Astrocyte of the cerebellum (primary cell): ENCODE data around the gene NIPAL3.
"Not testable (repeated sequence)": the region's sequence is repeated elsewhere in the genome, so short reads cannot be mapped to it uniquely, and the experiment has no call there.

Experiments
- DNase-seq: peaks from one replicate; pipeline ENCODE4 v3.0.0-alpha.2; 2011; ENCODE audit warnings: low read depth
- H3K4me3 ChIP-seq: 2 replicates; pipeline ENCODE4 v1.5.1; 2011; ENCODE audit warnings: mild to moderate bottlenecking, low read depth, low read length, moderate library complexity
- in situ Hi-C: cut with HindIII; loops from 2 replicates; pipeline ENCODE4 v1.10.0; 2017; ENCODE audit warnings: low sequenced_read_pairs
- TF ChIP-seq, protein P1 (sequence below): IDR thresholded peaks from 2 replicates; pipeline ENCODE4 v1.5.1; 2012; ENCODE audit warnings: low read length, low read depth, moderate library complexity, mild to moderate bottlenecking; ENCODE audit errors: missing control alignments

The NIPAL3 gene

DNA sequence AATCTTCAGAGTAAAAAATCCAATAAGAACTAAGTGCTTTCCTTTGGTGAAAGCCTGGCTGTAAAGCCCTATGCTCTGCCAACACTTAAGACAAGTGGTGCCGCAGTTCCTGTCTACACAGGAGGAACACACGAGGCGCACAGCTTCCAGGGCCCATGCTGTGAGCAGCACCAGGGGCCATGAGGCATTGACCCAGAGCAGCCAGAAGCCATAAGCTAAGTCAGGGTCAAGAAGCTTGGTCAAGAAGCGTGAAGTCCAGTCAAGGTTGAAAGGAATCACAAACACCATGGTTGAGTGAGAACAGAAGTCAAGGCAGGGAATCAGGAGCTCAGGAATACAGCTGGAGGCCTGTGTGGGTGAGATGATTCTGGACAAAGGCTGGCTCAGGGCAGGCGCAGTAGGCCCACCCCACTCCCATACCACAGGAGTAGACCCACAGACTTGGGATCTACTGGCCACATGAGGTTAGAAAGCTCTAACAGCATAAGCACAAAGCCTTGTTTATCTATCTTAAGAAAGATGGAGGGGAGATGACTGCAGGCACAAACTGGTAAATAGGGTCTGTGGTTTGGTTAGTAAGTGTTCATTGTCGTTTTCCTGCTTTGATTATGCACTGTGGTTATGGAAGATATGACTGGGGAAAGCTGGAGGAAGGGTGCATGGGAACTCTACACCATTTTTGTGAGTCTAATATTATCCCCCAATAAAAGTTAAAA is 44.1 kb downstream of the NIPAL3 start:
- TF ChIP-seq, protein P1, sequence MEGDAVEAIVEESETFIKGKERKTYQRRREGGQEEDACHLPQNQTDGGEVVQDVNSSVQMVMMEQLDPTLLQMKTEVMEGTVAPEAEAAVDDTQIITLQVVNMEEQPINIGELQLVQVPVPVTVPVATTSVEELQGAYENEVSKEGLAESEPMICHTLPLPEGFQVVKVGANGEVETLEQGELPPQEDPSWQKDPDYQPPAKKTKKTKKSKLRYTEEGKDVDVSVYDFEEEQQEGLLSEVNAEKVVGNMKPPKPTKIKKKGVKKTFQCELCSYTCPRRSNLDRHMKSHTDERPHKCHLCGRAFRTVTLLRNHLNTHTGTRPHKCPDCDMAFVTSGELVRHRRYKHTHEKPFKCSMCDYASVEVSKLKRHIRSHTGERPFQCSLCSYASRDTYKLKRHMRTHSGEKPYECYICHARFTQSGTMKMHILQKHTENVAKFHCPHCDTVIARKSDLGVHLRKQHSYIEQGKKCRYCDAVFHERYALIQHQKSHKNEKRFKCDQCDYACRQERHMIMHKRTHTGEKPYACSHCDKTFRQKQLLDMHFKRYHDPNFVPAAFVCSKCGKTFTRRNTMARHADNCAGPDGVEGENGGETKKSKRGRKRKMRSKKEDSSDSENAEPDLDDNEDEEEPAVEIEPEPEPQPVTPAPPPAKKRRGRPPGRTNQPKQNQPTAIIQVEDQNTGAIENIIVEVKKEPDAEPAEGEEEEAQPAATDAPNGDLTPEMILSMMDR, result no peak
- in situ Hi-C loops, result no loop called here
- H3K4me3 ChIP-seq, result no peak overlapping the region
- DNase-seq, result no peak

- in situ Hi-C loops, DNase-seq, H3K4me3 ChIP-seq: not testable (repeated sequence)
These were observed 46.5 kb downstream of the NIPAL3 start for GRCh38 chr1:24462128-24462527.

DNA sequence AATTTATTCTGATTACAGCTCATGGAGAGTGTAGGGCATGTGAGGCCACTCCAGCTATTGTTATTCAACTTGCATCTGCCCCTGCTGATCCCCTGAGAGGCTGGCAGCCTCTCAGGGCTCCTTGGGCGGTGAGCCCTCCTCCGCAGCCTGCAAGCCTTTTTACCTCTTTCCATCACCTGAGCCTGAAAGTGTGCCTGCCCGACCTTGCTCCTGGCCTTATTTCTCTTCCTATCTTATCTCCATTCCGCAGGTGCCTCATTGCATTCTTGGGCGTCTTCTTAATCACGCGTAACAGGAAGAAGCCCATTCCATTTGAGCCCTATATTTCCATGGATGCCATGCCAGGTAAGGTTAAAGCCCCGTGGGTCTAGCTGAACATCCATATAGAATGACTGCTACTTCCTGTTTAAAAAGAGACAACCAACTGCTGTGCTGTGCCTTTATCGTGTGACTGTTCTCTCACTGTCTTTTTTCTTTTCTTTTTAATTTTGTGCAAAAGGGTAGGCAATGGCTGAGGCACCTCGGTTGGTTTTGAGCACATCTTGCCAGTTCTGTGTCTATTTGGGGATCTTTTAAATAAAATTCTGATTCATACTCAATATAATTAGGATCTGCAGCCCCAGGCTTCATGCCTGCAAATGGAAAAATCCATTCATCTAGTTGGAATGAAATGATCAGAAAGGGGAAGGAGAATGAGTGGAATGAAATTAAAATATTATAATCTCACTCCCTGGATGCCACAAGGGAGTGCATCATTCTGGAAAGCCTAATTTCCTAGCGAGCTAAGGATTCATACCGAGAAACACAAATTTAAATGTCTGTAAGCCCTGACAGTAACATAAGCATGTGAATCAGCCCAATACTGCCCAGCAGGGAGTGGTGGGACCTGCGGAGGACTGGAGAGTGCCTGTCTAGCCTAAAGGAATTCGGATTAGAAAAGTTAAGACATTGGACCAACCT is 48.5 kb downstream of the NIPAL3 start:
- in situ Hi-C loops, result no loop called here
- H3K4me3 ChIP-seq, result no peak overlapping the region
- TF ChIP-seq, protein P1, result no peak
- no peak for DNase-seq

DNA sequence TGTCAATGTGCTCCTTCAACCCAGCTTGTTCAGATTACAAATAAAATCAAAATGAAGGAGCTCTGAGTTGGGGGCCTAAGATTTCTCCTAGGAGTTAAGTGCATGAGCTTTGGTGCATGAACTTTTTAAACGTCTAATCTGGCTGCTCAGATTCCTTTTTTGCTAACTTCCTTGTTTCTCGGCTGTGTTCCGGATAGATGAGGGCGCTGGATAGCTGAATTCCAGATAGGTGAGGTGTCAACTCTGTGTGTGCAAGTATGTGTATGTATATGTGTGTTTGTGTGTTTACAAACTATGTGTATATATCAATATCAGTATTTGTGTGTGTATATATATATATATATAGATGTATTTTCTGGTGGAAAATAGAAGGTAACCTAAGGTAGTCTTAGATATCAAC is 49.5 kb downstream of the NIPAL3 start:
- DNase-seq, result no peak
- in situ Hi-C loops, result no loop called here
- no peak overlapping the region for H3K4me3 ChIP-seq
- TF ChIP-seq, protein P1, result no peak

DNA sequence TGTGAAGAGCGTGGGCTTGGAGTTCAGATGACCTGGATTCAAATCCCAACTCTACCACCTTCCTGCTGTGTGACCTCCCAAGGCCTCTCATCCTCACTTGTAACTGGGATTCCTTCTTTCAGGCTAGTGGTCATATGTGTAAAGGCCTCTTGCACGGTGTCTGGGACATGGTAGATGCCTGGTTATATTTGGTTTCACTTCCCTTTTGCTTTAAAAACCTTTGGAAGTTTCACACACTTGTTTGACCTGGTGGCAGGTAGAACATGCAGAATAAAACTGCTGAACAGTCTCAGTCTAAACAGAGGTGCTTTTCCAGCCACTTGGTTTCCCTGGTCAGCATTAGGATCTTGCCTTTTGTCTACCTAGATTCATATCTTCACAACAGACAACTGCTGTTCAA is 50.0 kb downstream of the NIPAL3 start:
- TF ChIP-seq, protein P1, result no peak
- DNase-seq, result no peak
- H3K4me3 ChIP-seq, result no peak overlapping the region
- in situ Hi-C loops, result no loop called here

GRCh38 chr1:24468685-24469316 is 53.2 kb downstream of the NIPAL3 start:
- in situ Hi-C loops, result no loop called here
- H3K4me3 ChIP-seq, result no peak overlapping the region
- DNase-seq, result no peak
- TF ChIP-seq, protein P1, result no peak

GRCh38 chr1:24470592-24470991 is 55.0 kb downstream of the NIPAL3 start:
- TF ChIP-seq, protein P1, result no peak
- H3K4me3 ChIP-seq, result no peak overlapping the region
- no peak for DNase-seq
- in situ Hi-C loops, result no loop called here
